WTC11 (cell line): Measurements from ENCODE around the gene ROPN1L. TPM values are rescaled to one million over a fixed set of nuclear protein-coding genes. Genes with fewer than 3 reads are reported as not detected.

Source experiments
- ATAC-seq: fragments of 200-7000 bp; cut with Tn5 transposase; 2 replicates; pipeline ENCODE4 v1.10.0; 2021; ENCODE audit warnings: mild to moderate bottlenecking, moderate library complexity
- CTCF ChIA-PET: fragments of 300-600 bp; sonication (Branson Sonifier 250); formaldehyde crosslinking; loops from one replicate; lab custom pipeline; 2021; ENCODE audit warnings: antibody characterized with exemption; lab: Charles Lee
- POLR2A ChIA-PET: fragments of 350-600 bp; sonication (Branson Sonifier 250); formaldehyde crosslinking; loops from one replicate; lab custom pipeline; 2021; ENCODE audit warnings: antibody characterized with exemption; lab: Charles Lee
- DNase-seq: peaks from one replicate; pipeline ENCODE4 v3.0.0; 2021; ENCODE audit warnings: low spot score
- H3K27ac Mint-ChIP-seq: 2 replicates; pipeline ENCODE4 v1.8.0; 2021; ENCODE audit warnings: mixed read lengths
- H3K27me3 Mint-ChIP-seq: 2 replicates; pipeline ENCODE4 v1.8.0; 2021; ENCODE audit warnings: low read depth, mild to moderate bottlenecking, moderate library complexity, mixed read lengths
- H3K36me3 Mint-ChIP-seq: 2 replicates; pipeline ENCODE4 v1.8.0; 2021; ENCODE audit warnings: mixed read lengths
- H3K4me1 Mint-ChIP-seq: 2 replicates; pipeline ENCODE4 v1.8.0; 2022; ENCODE audit warnings: mixed read lengths
- H3K4me3 Mint-ChIP-seq: 2 replicates; pipeline ENCODE4 v1.8.0; 2021; ENCODE audit warnings: mild to moderate bottlenecking, moderate library complexity, mixed read lengths
- H3K9me3 Mint-ChIP-seq: 2 replicates; pipeline ENCODE4 v1.8.0; 2021; ENCODE audit warnings: mixed read lengths
- CREM ChIP-seq: sonication (generic); formaldehyde crosslinking; IDR thresholded peaks from 2 replicates; pipeline ENCODE4 v1.8.1; 2022; ENCODE audit warnings: mild to moderate bottlenecking, missing genetic modification reagents, moderate library complexity
- CTCF ChIP-seq: fragments of 200-600 bp; IDR thresholded peaks from 2 replicates; pipeline ENCODE4 v1.8.0; 2022; ENCODE audit warnings: antibody characterized with exemption
- E2F1 ChIP-seq: sonication (generic); formaldehyde crosslinking; IDR thresholded peaks from 2 replicates; pipeline ENCODE4 v1.8.0; 2022; ENCODE audit warnings: mild to moderate bottlenecking, missing genetic modification reagents
- ESRRA ChIP-seq: sonication (generic); formaldehyde crosslinking; IDR thresholded peaks from 2 replicates; pipeline ENCODE4 v1.8.1; 2022; ENCODE audit warnings: mild to moderate bottlenecking, missing genetic modification reagents, borderline replicate concordance
- FOXP1 ChIP-seq: sonication (generic); formaldehyde crosslinking; IDR thresholded peaks from 2 replicates; pipeline ENCODE4 v1.8.0; 2022; ENCODE audit warnings: missing genetic modification reagents, mild to moderate bottlenecking, moderate library complexity, borderline replicate concordance
- FOXP4 ChIP-seq: sonication (generic); formaldehyde crosslinking; IDR thresholded peaks from 2 replicates; pipeline ENCODE4 v1.8.0; 2022; ENCODE audit warnings: mild to moderate bottlenecking, missing genetic modification reagents
- HMGA2 ChIP-seq: fragments of 250-450 bp; sonication (Bioruptor Pico); IDR thresholded peaks from 2 replicates; pipeline ENCODE4 v1.4.0; 2021; ENCODE audit warnings: mild to moderate bottlenecking, moderate library complexity
- MAX ChIP-seq: sonication (generic); formaldehyde crosslinking; IDR thresholded peaks from 2 replicates; pipeline ENCODE4 v1.8.0; 2022; ENCODE audit warnings: mild to moderate bottlenecking, missing genetic modification reagents
- NFYB ChIP-seq: sonication (generic); formaldehyde crosslinking; conservative IDR thresholded peaks from 2 replicates; pipeline ENCODE4 v1.8.0; 2022; ENCODE audit warnings: low read depth, missing genetic modification reagents
- NR1H2 ChIP-seq: sonication (generic); formaldehyde crosslinking; IDR thresholded peaks from 2 replicates; pipeline ENCODE4 v1.9.0; 2021; ENCODE audit warnings: mild to moderate bottlenecking, moderate library complexity, missing genetic modification reagents
- SOX15 ChIP-seq: fragments of 250-450 bp; sonication (Bioruptor Pico); IDR thresholded peaks from 2 replicates; pipeline ENCODE4 v1.9.0; 2021; ENCODE audit warnings: mild to moderate bottlenecking
- TCF7 ChIP-seq: sonication (generic); formaldehyde crosslinking; IDR thresholded peaks from 2 replicates; pipeline ENCODE4 v1.8.0; 2022; ENCODE audit warnings: mild to moderate bottlenecking, low read depth, missing genetic modification reagents, moderate library complexity
- TEAD1 ChIP-seq: sonication (generic); formaldehyde crosslinking; IDR thresholded peaks from 2 replicates; pipeline ENCODE4 v1.8.0; 2022; ENCODE audit warnings: mild to moderate bottlenecking, missing genetic modification reagents
- USF1 ChIP-seq: sonication (generic); formaldehyde crosslinking; IDR thresholded peaks from 2 replicates; pipeline ENCODE4 v1.8.0; 2022; ENCODE audit warnings: mild to moderate bottlenecking, missing genetic modification reagents
- ZBTB43 ChIP-seq: sonication (generic); formaldehyde crosslinking; IDR thresholded peaks from 2 replicates; pipeline ENCODE4 v1.8.1; 2023; ENCODE audit warnings: mild to moderate bottlenecking, missing genetic modification reagents
- ZMAT4 ChIP-seq: fragments of 250-450 bp; sonication (Bioruptor Pico); IDR thresholded peaks from 2 replicates; pipeline ENCODE4 v1.9.0; 2021; ENCODE audit warnings: mild to moderate bottlenecking
- ZNF138 ChIP-seq: sonication (generic); formaldehyde crosslinking; conservative IDR thresholded peaks from 2 replicates; pipeline ENCODE4 v1.8.1; 2022; ENCODE audit warnings: mild to moderate bottlenecking, moderate library complexity, missing genetic modification reagents
- ZNF281 ChIP-seq: sonication (generic); formaldehyde crosslinking; IDR thresholded peaks from 2 replicates; pipeline ENCODE4 v1.8.0; 2023; ENCODE audit warnings: mild to moderate bottlenecking, missing genetic modification reagents
- ZNF423 ChIP-seq: fragments of 250-450 bp; sonication (Bioruptor Pico); IDR thresholded peaks from 2 replicates; pipeline ENCODE4 v2.1.2; 2022; ENCODE audit warnings: mild to moderate bottlenecking, moderate library complexity
- ZNF532 ChIP-seq: fragments of 250-450 bp; sonication (Bioruptor Pico); IDR thresholded peaks from 2 replicates; pipeline ENCODE4 v1.9.0; 2021; ENCODE audit warnings: mild to moderate bottlenecking, borderline replicate concordance
- total RNA-seq: library from RNA; stranded (reverse); gene quantifications from 3 replicates; pipeline ENCODE4 v1.2.3, GENCODE V29; 2021

The ROPN1L gene
- total RNA-seq, 1 experiment from 2014 or later = not detected

- ATAC-seq = no peak
- Mint-ChIP-seq H3K9me3 (no peaks in the 10 kb centered on the region), H3K4me3 (no peak overlapping the region), H3K4me1 (peaks cover 39% of the 10 kb centered on the region), H3K27ac (no peak overlapping the region), H3K27me3 (no peaks in the 10 kb centered on the region), H3K36me3 (no peaks in the 10 kb centered on the region)
- POLR2A ChIA-PET = interaction anchor here (0.8 kb wide), 1 partner anchor 9 kb away, joined by 3 read pairs; no protein-coding TSS in a partner anchor
- CTCF ChIA-PET = interaction anchor here (1.4 to 7.9 kb wide), 3 partner anchors 47 to 238 kb away, joined by 3 to 142 read pairs (median 9); no protein-coding TSS in a partner anchor
- DNase-seq = no peak
- no peak for TF ChIP-seq FOXP1 (CRISPR knock-in tag)
- no peak for TF ChIP-seq ZNF532 (CRISPR knock-in tag)
- TF ChIP-seq NR1H2 (CRISPR knock-in tag) = no peak
- TF ChIP-seq TCF7 (CRISPR knock-in tag) = no peak
- TF ChIP-seq ZNF423 (CRISPR knock-in tag) = no peak
- no peak for TF ChIP-seq SOX15 (CRISPR knock-in tag)
- no peak for TF ChIP-seq ZBTB43
- TF ChIP-seq USF1 = no peak
- TF ChIP-seq ESRRA (CRISPR knock-in tag) = no peak
- no peak for TF ChIP-seq ZNF138 (CRISPR knock-in tag)
- TF ChIP-seq ZMAT4 (CRISPR knock-in tag) = no peak
- TF ChIP-seq E2F1 (CRISPR knock-in tag) = no peak
- no peak for TF ChIP-seq ZNF281 (CRISPR knock-in tag)
- no peak for TF ChIP-seq MAX (CRISPR knock-in tag)
- TF ChIP-seq HMGA2 = no peak
- TF ChIP-seq CREM (CRISPR knock-in tag) = no peak
- TF ChIP-seq TEAD1 (CRISPR knock-in tag) = no peak
- no peak for TF ChIP-seq FOXP4 (CRISPR knock-in tag)
- TF ChIP-seq CTCF = no peak
- no peak for TF ChIP-seq NFYB (CRISPR knock-in tag)
These were observed 9.6 kb downstream of the ROPN1L start for GRCh38 chr5:10451137-10451824.
